GM21423 (cell line): Measurements from ENCODE around the gene SLC8A1.

Experiments
- ATAC-seq: cut with Tn5 transposase; IDR thresholded peaks from one replicate; pipeline ENCODE4 v1.9.1; 2021; ENCODE audit warnings: mild to moderate bottlenecking, moderate library complexity; ENCODE audit not compliant: unreplicated experiment

The SLC8A1 gene

GRCh38 chr2:40210344-40210967, 241.4 kb downstream of the SLC8A1 start:
- ATAC-seq, result no peak

DNA sequence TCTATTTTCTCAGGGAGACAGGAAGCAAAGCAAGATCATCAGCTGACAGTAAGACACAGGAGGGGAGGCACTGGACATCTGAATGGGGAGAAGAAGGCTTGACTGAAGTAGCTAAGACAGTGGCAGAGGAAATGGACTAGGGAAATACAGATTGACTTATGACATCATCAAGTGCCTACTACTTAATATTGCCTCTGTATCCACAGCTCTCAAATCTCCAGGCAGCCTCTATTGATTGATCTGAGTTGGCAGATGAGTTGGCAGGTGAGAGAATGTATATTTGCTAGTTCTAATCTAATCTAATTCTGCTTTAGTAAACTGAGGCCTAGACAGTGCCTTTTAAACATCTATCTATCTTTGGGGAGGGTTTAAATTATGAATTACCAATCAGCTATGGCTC, 242.1 kb downstream of the SLC8A1 start:
- ATAC-seq, result no peak

- ATAC-seq, result no peak
These were observed 243.4 kb downstream of the SLC8A1 start for GRCh38 chr2:40208463-40208862.

GRCh38 chr2:40204268-40204667, 247.6 kb downstream of the SLC8A1 start:
- ATAC-seq, result no peak

DNA sequence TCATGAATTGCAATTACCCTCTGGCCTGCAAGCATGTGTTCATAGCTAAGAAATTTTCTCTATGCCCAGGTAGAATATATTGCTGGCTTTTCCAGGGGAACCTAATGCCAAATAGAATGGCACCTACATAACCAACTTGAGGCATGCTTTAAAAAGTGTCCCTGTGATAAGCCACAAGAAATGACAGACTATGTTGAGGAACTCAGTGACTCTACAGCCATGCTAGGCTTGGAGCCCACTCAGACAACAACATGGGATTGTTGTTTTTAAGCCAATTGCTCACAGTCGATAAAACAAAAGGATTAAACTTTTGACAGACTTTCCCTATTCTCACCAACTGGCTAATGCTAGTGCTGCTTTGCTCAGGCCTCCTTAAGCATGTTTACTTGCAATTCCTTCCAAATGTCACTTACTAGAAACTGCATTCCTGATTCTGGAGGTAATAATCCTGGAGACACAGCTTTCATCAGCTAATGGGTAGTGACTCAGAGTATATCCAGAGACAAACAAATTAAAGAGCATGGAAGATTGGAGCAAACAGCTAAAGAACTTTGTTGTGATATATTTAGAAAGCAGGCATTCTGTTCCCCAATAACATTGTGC, 249.0 kb downstream of the SLC8A1 start:
- no peak for ATAC-seq

DNA sequence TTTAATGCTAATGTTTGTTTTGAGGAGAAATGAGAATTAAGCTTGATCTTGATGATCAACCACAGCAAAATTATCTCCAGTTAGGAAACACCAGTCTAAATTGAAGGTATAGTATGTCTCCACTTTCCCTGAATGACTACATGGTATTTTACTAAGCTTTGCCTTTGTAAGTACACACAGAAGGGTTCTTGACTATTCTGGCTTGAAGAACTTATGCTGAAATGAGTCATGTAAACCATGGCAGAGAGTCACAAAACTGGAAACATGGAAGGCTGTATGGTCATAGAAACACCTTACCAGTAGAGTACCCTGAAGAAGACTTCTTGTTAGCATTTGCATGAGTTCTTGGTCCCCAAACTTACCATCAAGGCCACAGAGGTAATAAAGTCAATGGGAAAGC, 250.5 kb downstream of the SLC8A1 start:
- no peak for ATAC-seq

DNA sequence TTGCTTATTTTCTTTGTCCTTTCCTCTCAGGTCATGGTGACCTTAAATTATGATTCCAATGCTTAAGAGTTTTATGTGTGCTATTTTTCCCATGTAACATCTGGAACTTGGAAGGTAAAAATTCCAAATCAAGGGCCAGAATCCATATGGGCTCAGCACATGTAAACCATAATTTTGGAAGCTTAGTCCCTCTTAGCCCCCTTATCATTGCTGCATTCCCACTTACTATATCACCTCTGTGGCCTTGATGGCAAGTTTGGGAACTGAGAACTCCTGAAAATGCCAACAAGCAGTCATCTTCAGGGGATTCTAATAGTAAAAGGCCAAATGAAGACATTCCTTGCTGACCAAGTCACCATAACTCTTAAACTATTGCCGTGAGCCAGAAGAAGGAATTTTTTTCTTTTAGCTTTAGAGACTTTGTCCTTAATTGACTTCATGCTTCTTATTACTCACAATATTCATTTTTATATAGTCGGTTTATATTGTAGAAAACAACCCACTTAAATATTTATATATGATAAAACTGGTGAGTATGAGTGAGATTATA, 251.4 kb downstream of the SLC8A1 start:
- ATAC-seq, result no peak

- no peak for ATAC-seq
These were observed 252.1 kb downstream of the SLC8A1 start for GRCh38 chr2:40199771-40200170.

DNA sequence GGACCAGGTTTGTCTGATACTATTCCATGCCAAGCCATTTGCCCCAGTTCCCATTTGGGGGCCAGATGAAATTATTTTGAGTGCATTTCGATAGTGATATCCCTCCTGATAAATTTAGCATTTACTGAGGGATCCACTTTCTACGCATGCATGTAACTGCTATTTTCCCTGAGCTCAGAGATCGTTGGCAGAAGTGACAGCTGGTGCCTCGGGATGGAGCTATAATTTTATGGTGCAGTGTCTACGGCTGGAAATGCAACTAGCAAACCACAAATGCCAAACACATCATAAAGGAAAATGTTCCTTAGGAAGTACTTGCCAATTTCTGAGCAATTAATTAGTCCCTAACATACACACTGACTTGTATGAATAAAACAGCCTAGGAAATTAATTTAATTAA, 254.8 kb downstream of the SLC8A1 start:
- ATAC-seq, result no peak

GRCh38 chr2:40193670-40194026, 258.2 kb downstream of the SLC8A1 start:
- ATAC-seq, result no peak

- ATAC-seq, result no peak
These were observed 258.8 kb downstream of the SLC8A1 start for GRCh38 chr2:40192864-40193669.

DNA sequence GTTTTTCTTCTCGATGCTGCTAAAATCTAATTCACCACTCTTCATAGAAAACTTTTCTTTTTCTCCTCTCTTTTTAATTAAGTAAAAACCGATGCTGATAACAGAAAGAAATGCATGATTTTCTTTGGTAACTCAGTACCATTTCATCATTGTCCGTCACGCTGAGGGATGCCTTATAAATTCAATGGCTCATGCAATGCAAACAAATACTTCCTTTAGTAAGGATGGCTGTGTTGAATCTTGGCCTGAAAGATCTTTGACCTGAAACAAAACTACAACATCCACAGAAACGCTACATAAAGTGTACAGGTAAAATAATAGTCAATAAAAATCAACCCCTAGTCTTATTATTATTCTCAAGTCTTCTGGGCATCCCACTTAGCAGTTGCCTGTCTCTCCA, 261.4 kb downstream of the SLC8A1 start:
- no peak for ATAC-seq

DNA sequence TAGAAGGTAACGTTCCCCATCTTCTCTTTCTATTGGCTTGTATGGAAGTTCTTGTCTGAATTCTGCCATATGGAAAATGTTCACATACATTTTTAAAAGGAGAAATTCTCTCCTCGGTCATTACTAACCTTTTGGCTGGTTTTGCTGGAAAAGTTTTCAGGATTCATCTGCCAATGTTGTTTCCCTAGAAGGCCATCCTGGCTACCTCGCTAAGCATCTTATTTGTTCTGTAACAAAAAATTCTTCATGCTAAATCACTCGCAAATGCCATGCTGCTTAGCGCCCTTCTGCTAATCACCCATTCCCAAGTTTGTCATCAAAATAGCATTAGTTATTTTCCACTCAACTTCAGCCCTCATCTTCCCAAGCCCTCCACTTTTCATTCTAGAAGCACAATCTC, 262.0 kb downstream of the SLC8A1 start:
- ATAC-seq, result no peak

DNA sequence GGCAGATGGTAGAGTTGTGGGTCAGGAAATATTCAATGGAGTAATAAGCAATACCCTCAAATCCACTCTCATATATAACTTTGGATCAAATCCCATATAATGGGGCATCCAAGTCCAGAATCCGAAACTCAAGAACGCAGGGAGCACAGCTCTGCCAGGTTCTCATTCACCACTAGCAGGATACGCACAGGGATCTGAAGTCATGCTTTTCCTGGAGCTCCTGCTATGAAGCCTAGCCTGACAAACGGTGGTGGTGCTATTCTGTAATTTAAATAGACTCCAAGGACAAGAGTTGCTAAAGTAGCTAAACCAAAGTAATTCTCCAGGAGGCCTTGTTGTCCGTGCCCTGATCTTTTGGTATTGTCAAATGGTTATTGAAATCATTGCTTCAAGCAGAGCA, 264.8 kb downstream of the SLC8A1 start:
- ATAC-seq, result no peak

DNA sequence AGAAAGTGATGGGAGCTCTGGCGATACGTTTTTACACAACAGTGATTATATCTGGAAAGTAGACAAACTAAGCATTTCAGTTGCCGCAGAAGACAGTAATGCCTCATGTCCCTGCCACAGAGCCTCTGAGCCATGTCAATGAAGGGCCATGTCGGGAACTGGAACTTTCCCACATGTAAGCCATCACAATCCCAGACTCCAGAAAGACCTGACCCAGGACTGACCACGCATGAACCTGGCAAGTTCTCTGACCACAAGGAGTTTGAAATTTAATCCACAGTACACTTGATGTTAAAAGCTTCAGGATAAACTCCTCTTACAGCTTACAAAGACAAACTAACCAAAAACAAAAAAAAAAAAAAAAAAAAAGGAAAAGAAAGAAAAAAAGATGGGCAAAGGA, 267.3 kb downstream of the SLC8A1 start:
- no peak for ATAC-seq

GRCh38 chr2:40181855-40182254, 270.0 kb downstream of the SLC8A1 start:
- no peak for ATAC-seq

DNA sequence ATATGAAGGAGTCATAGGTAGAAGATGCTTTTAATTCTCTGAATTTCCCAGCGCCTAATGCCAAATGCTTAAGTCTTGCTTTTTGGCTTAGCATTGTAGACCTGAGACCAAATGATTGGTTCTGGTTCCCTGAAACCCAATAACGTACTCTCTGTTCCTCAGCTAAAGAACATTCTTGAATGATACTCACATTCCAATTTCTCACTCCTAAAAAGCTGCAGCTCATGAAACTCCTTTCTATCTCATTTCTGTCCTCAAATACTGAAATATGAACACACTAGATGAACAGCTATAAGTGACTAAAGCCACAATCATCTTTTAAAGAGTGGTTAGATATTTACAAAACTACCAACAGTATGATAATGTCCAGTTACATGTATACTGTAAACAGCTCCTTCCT, 272.1 kb downstream of the SLC8A1 start:
- ATAC-seq, result no peak

DNA sequence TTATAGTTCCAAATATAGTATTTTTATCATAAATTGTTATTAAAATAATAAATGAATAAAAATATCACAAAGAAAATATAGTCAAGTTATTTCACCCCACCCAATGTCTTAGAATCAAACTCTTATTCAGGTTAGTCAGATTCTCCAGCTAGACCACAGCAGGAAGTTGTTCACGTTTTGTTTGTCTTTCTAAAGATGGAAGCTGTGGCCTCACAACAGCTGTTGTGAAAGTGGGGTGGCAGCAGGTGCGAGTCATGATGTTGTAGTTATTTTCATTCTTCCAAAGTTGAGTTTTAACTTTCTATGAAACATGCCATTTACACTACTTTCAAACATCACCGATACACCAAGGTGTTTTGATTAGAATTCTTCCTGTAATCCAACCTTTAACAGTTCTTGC, 272.9 kb downstream of the SLC8A1 start:
- ATAC-seq, result peak; percentile 79

- no peak for ATAC-seq
These were observed 273.6 kb downstream of the SLC8A1 start for GRCh38 chr2:40178171-40178778.

- ATAC-seq, result no peak
These were observed 274.5 kb downstream of the SLC8A1 start for GRCh38 chr2:40177366-40177765.

DNA sequence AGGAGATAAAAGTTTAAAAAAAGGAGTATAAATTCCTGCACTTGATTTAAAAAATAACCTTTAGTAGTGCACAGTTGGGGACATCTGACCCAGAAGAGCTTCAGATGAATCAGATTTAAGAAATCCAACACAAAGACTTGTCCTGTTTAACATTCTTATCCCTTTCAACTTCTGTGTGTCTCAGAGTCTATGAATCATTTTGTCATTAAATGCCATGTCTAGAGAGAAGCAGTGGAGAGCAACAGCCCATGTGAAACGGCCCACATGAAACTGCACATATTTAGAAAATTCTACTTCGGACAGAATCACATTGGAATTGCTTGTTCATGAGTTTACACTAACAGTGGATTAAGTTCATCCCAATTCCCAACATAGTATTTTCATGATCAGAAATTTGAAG, 278.6 kb downstream of the SLC8A1 start:
- ATAC-seq, result no peak

GRCh38 chr2:40169856-40170255, 282.0 kb downstream of the SLC8A1 start:
- ATAC-seq, result no peak
